PC-3 (cell line): ENCODE results near the gene SLC26A11.

Experiments
- CTCF ChIP-seq: fragments of 300-600 bp; sonication (generic); conservative IDR thresholded peaks from 2 replicates; pipeline ENCODE4 v1.5.1; 2017; ENCODE audit warnings: antibody characterized with exemption, low read depth, mild to moderate bottlenecking, low read length
- EZH2 ChIP-seq: fragments of 300-600 bp; sonication (generic); IDR thresholded peaks from one replicate; pipeline ENCODE4 v1.6.1; 2017; ENCODE audit warnings: antibody characterized with exemption, mild to moderate bottlenecking, low read length; ENCODE audit not compliant: unreplicated experiment

GRCh38 chr17:80184423-80184714 is 35.9 kb upstream of the SLC26A11 start:
- no peak for TF ChIP-seq CTCF
- TF ChIP-seq EZH2: no peak
